H1 (cell line): ENCODE data around the gene USH2A. TPM values are rescaled to one million over a fixed set of nuclear protein-coding genes. Genes with fewer than 3 reads are reported as not detected.

Experiments
- CTCF ChIA-PET: fragments of 300-600 bp; sonication (Branson Sonifier 250); formaldehyde crosslinking; loops from one replicate; lab custom pipeline; 2021; ENCODE audit not compliant: partially characterized antibody; lab: Charles Lee
- POLR2A ChIA-PET: fragments of 300-600 bp; sonication (Branson Sonifier 250); formaldehyde crosslinking; loops from one replicate; lab custom pipeline; 2021; ENCODE audit warnings: inconsistent platforms; ENCODE audit not compliant: partially characterized antibody; lab: Charles Lee
- DNase-seq, 2 experiments: peaks; one replicate each; pipeline versions ENCODE4 v3.0.0 to v3.0.0-alpha.2; 2010 to 2022; ENCODE audit warnings: low spot score in 2 of 2, low read depth in 1 of 2, mixed read lengths in 1 of 2
- FAIRE-seq: peaks from 2 replicates; lab custom pipeline; 2011; peaks lifted over from hg19 to GRCh38; lab: Jason Lieb, UNC
- H2AFZ ChIP-seq: 2 replicates; pipeline ENCODE4 v1.8.1; 2012; ENCODE audit warnings: low read length, inconsistent platforms
- H2AK5ac ChIP-seq: 2 replicates; pipeline ENCODE4 v1.6.1; 2013; ENCODE audit warnings: low read depth, low read length
- H2BK120ac ChIP-seq: replicated peaks from 2 replicates; pipeline ENCODE3; 2013; ENCODE audit warnings: low read depth, low read length, inconsistent platforms
- H2BK12ac ChIP-seq: 2 replicates; pipeline ENCODE4 v1.6.1; 2013; ENCODE audit warnings: low read depth, low read length
- H2BK15ac ChIP-seq: 2 replicates; pipeline ENCODE4 v1.6.1; 2013; ENCODE audit warnings: low read length
- H2BK20ac ChIP-seq: 2 replicates; pipeline ENCODE4 v1.6.1; 2013; ENCODE audit warnings: low read length
- H2BK5ac ChIP-seq: 2 replicates; pipeline ENCODE4 v1.6.1; 2013; ENCODE audit warnings: low read depth, low read length
- H3K14ac ChIP-seq: 2 replicates; pipeline ENCODE4 v1.6.1; 2013; ENCODE audit warnings: inconsistent platforms; ENCODE audit not compliant: insufficient read length
- H3K18ac ChIP-seq: 2 replicates; pipeline ENCODE4 v1.6.1; 2013; ENCODE audit warnings: low read length; ENCODE audit errors: extremely low read depth
- H3K23ac ChIP-seq: 2 replicates; pipeline ENCODE4 v1.6.1; 2013; ENCODE audit warnings: inconsistent platforms; ENCODE audit not compliant: insufficient read length
- H3K23me2 ChIP-seq: 2 replicates; pipeline ENCODE4 v1.6.1; 2013; ENCODE audit warnings: low read depth, low read length
- H3K27ac ChIP-seq: 2 replicates; pipeline ENCODE4 v1.6.1; 2011; ENCODE audit warnings: low read depth, low read length, inconsistent platforms
- H3K27me3 ChIP-seq, 4 experiments: replicated peaks in 1 of 4; 1 replicate in 1 of 4; 2 replicates in 3 of 4; pipeline versions ENCODE4 v1.6.1 to v1.8.1; 2011 to 2013; ENCODE audit warnings: low read length in 3 of 4, mild to moderate bottlenecking in 3 of 4, inconsistent platforms in 2 of 4, mixed read lengths in 2 of 4, moderate library complexity in 1 of 4; ENCODE audit not compliant: control insufficient read depth in 3 of 4, insufficient read depth in 3 of 4; ENCODE audit errors: extremely low read depth in 1 of 4
- H3K36me3 ChIP-seq, 4 experiments: 2 replicates each; pipeline versions ENCODE4 v1.6.1 to v1.8.1; 2011 to 2013; ENCODE audit warnings: mild to moderate bottlenecking in 4 of 4, low read length in 3 of 4, moderate library complexity in 2 of 4, control low read depth in 1 of 4, inconsistent platforms in 1 of 4; ENCODE audit not compliant: insufficient read depth in 4 of 4, control insufficient read depth in 2 of 4
- H3K4ac ChIP-seq: replicated peaks from 2 replicates; pipeline ENCODE3; 2013; ENCODE audit warnings: low read length, low read depth, mixed read lengths, inconsistent platforms; ENCODE audit not compliant: insufficient read length
- H3K4me1 ChIP-seq, 4 experiments: replicated peaks in 1 of 4; 1 replicate in 1 of 4; 2 replicates in 3 of 4; pipeline versions ENCODE4 v1.6.1 to v1.8.1; 2011 to 2013; ENCODE audit warnings: low read length in 3 of 4, inconsistent platforms in 2 of 4, mixed read lengths in 1 of 4; ENCODE audit not compliant: insufficient read depth in 4 of 4, control insufficient read depth in 3 of 4
- H3K4me2 ChIP-seq, 2 experiments: 2 replicates each; pipeline versions ENCODE4 v1.6.1 to v1.8.1; 2011 to 2013; ENCODE audit warnings: low read depth in 2 of 2, low read length in 2 of 2, control low read depth in 1 of 2, inconsistent platforms in 1 of 2, mild to moderate bottlenecking in 1 of 2; ENCODE audit not compliant: insufficient read depth in 1 of 2
- H3K4me3 ChIP-seq, 4 experiments: fragments of 200-600, 300-600 bp in 1 of 4; sonication (generic), shearing (Covaris generic), sonication (Bioruptor Twin) in 1 of 4; 2 replicates each; pipeline versions ENCODE4 v1.5.1 to v1.8.1; 2011 to 2016; ENCODE audit warnings: low read length in 4 of 4, low read depth in 3 of 4, control low read depth in 2 of 4, inconsistent platforms in 2 of 4, mild to moderate bottlenecking in 2 of 4, mixed read lengths in 1 of 4, moderate library complexity in 1 of 4; ENCODE audit not compliant: insufficient read depth in 2 of 4; ENCODE audit errors: extremely low read depth in 1 of 4
- H3K56ac ChIP-seq: replicated peaks from 2 replicates; pipeline ENCODE3; 2013; ENCODE audit warnings: low read depth, mild to moderate bottlenecking, mixed read lengths, low read length, inconsistent platforms; ENCODE audit not compliant: insufficient read length
- H3K79me1 ChIP-seq: 2 replicates; pipeline ENCODE4 v1.6.1; 2013; ENCODE audit warnings: low read depth, low read length, control low read depth
- H3K79me2 ChIP-seq, 2 experiments: 2 replicates each; pipeline versions ENCODE4 v1.6.1 to v1.8.1; 2012 to 2013; ENCODE audit warnings: low read length in 2 of 2, mild to moderate bottlenecking in 2 of 2, inconsistent platforms in 1 of 2; ENCODE audit not compliant: insufficient read depth in 2 of 2, control insufficient read depth in 1 of 2
- H3K9ac ChIP-seq, 4 experiments: replicated peaks in 1 of 4; 1 replicate in 1 of 4; 2 replicates in 3 of 4; pipeline versions ENCODE4 v1.6.1 to v1.8.1; 2011 to 2013; ENCODE audit warnings: low read depth in 3 of 4, low read length in 3 of 4, control low read depth in 2 of 4, mild to moderate bottlenecking in 2 of 4, moderate library complexity in 2 of 4, inconsistent platforms in 1 of 4; ENCODE audit errors: extremely low read depth in 1 of 4
- H3K9me3 ChIP-seq, 2 experiments: 2 replicates each; pipeline versions ENCODE4 v1.6.1 to v1.8.1; 2012 to 2013; ENCODE audit warnings: mild to moderate bottlenecking in 2 of 2, moderate library complexity in 2 of 2, control low read depth in 1 of 2, inconsistent platforms in 1 of 2, low read depth in 1 of 2, low read length in 1 of 2, mixed read lengths in 1 of 2; ENCODE audit not compliant: insufficient read depth in 2 of 2
- H4K20me1 ChIP-seq, 2 experiments: replicated peaks in 1 of 2; 2 replicates each; pipeline versions ENCODE3 to v1.8.1; 2011 to 2013; ENCODE audit warnings: inconsistent platforms in 2 of 2, low read length in 2 of 2, mild to moderate bottlenecking in 1 of 2; ENCODE audit not compliant: insufficient read depth in 2 of 2, control insufficient read depth in 1 of 2
- H4K5ac ChIP-seq: 2 replicates; pipeline ENCODE4 v1.6.1; 2013; ENCODE audit warnings: low read length, low read depth, mixed read lengths, inconsistent platforms; ENCODE audit not compliant: insufficient read length
- H4K8ac ChIP-seq: 2 replicates; pipeline ENCODE4 v1.8.0; 2013; ENCODE audit warnings: mild to moderate bottlenecking, moderate library complexity, low read length, inconsistent platforms; ENCODE audit not compliant: insufficient read depth; ENCODE audit errors: extremely low read depth
- H4K91ac ChIP-seq: replicated peaks from 2 replicates; pipeline ENCODE3; 2013; ENCODE audit warnings: low read length, mixed read lengths, inconsistent platforms; ENCODE audit not compliant: insufficient read length
- BACH1 ChIP-seq: IDR thresholded peaks from 2 replicates; pipeline ENCODE4 v1.6.1; 2012; ENCODE audit warnings: low read length, improper control_type of control experiment
- CHD1 ChIP-seq: IDR thresholded peaks from 2 replicates; pipeline ENCODE4 v1.6.1; 2012; ENCODE audit warnings: low read depth, low read length, improper control_type of control experiment
- CREB1 ChIP-seq: IDR thresholded peaks from 2 replicates; pipeline ENCODE4 v1.6.1; 2012; ENCODE audit warnings: inconsistent platforms
- EGR1 ChIP-seq: IDR thresholded peaks from 2 replicates; pipeline ENCODE4 v1.6.1; 2011; ENCODE audit warnings: low read depth, low read length, borderline replicate concordance
- HDAC6 ChIP-seq: IDR thresholded peaks from one replicate; pipeline ENCODE4 v1.7.1; 2012; ENCODE audit warnings: low read depth, mild to moderate bottlenecking, inconsistent platforms, low read length, moderate library complexity
- NANOG ChIP-seq: IDR thresholded peaks from 2 replicates; pipeline ENCODE4 v1.6.1; 2011; ENCODE audit warnings: low read length, low read depth, mild to moderate bottlenecking, inconsistent platforms; ENCODE audit not compliant: insufficient read depth, poor library complexity, severe bottlenecking
- NRF1 ChIP-seq: IDR thresholded peaks from 2 replicates; pipeline ENCODE4 v1.6.1; 2011; ENCODE audit warnings: mild to moderate bottlenecking, low read depth, low read length, improper control_type of control experiment
- RBBP5 ChIP-seq: IDR thresholded peaks from 2 replicates; pipeline ENCODE4 v1.7.1; 2012; ENCODE audit warnings: low read depth, mild to moderate bottlenecking, inconsistent platforms, low read length, moderate library complexity, borderline replicate concordance
- RFX5 ChIP-seq: IDR thresholded peaks from 2 replicates; pipeline ENCODE4 v1.6.1; 2011; ENCODE audit warnings: low read depth, low read length, improper control_type of control experiment, borderline replicate concordance
- SAP30 ChIP-seq: fragments of 300-600 bp; sonication (generic); IDR thresholded peaks from 2 replicates; pipeline ENCODE4 v1.7.1; 2012; ENCODE audit warnings: low read length, moderate library complexity, mild to moderate bottlenecking, inconsistent platforms; ENCODE audit not compliant: insufficient read depth, insufficient replicate concordance
- SP4 ChIP-seq: IDR thresholded peaks from 2 replicates; pipeline ENCODE4 v1.6.1; 2012; ENCODE audit warnings: low read length, inconsistent platforms
- TAF1 ChIP-seq: IDR thresholded peaks from 2 replicates; pipeline ENCODE4 v1.6.1; 2011; ENCODE audit warnings: mild to moderate bottlenecking, low read depth, low read length
- WGBS, 2 experiments: shearing (Covaris generic) in 1 of 2; methylation state at CpG; one replicate each; pipeline versions ENCODE4 v1.1.6 to v1.1.7; 2013 to 2015; ENCODE audit warnings: low lambda C conversion rate in 2 of 2, mixed read lengths in 2 of 2, inconsistent platforms in 1 of 2, low coverage in 1 of 2, missing lambda C conversion rate in 1 of 2; ENCODE audit not compliant: insufficient replicate concordance in 2 of 2, insufficient coverage in 1 of 2, insufficient read length in 1 of 2; ENCODE audit errors: extremely low coverage in 1 of 2, missing lambda C conversion rate in 1 of 2; 5-methylcytosine and 5-hydroxymethylcytosine counted together
- polyA plus RNA-seq, 7 experiments: library from polyadenylated mRNA; depleted of rRNA in 3 of 7; stranded (reverse) in 5 of 7; unstranded in 2 of 7; fragments of >200 nt in 5 of 7; fragments of 200-250 nt in 2 of 7; gene quantifications; 1 replicate in 5 of 7; 2 replicates in 1 of 7; 4 replicates in 1 of 7; pipeline versions ENCODE4 v1.2.1 to v1.2.3, GENCODE V29; 2011 to 2013; ENCODE audit warnings: missing spikeins in 2 of 7, mixed read lengths in 2 of 7
- total RNA-seq: library from RNA; stranded (reverse); fragmentation: NEBNext Ultra II Directional; extraction: Animal tissue kit (Norgen Biotek cat#: 25700); gene quantifications from 2 replicates; pipeline ENCODE4 v1.2.1, GENCODE V29; 2021

The USH2A gene
- total and polyA plus RNA-seq, 2 of the 8 experiments (the other 6 are each of a cell fraction or from before 2014, with no cell fraction given): 0.02 to 0.17 TPM

- CTCF ChIA-PET: interaction anchor here (1.0 kb wide), 1 partner anchor 30 kb away, joined by 3 read pairs; no protein-coding TSS in a partner anchor
- POLR2A ChIA-PET: no interaction called here
- TF ChIP-seq SP4 (no peak), BACH1 (no peak), SAP30 (no peak), EGR1 (no peak), TAF1 (no peak), CHD1 (no peak), RFX5 (no peak), CREB1 (no peak), RBBP5 (no peak), NRF1 (no peak), NANOG (no peak), HDAC6 (no peak)
Measured at GRCh38 chr1:216205176-216205575, 218.1 kb downstream of the USH2A start.

More at GRCh38 chr1:216205176-216205575, 218.1 kb downstream of the USH2A start:
- Histone ChIP-seq H3K14ac (no peak overlapping the region), H3K56ac (no peak overlapping the region), H2BK20ac (no peak overlapping the region), H3K4me3 (no peak overlapping the region), H3K23me2 (no peaks in the 10 kb centered on the region), H2BK12ac (no peak overlapping the region), H3K79me2 (no peaks in the 10 kb centered on the region), H4K91ac (no peak overlapping the region), H3K9me3 (no peaks in the 10 kb centered on the region), H3K27ac (no peak overlapping the region), H4K20me1 (no peaks in the 10 kb centered on the region), H2AFZ (no peak overlapping the region), H3K4me2 (no peak overlapping the region), H2BK5ac (no peak overlapping the region), H3K4me1 (no peaks in the 10 kb centered on the region), H3K9ac (no peak overlapping the region), H2BK120ac (no peak overlapping the region), H4K5ac (no peak overlapping the region), H3K4ac (no peak overlapping the region), H3K18ac (no peak overlapping the region), H4K8ac (no peak overlapping the region), H3K79me1 (no peaks in the 10 kb centered on the region), H3K36me3 (no peaks in the 10 kb centered on the region), H3K23ac (no peak overlapping the region), H3K27me3 (no peaks in the 10 kb centered on the region), H2BK15ac (no peak overlapping the region), H2AK5ac (no peak overlapping the region)
- 89% methylated on average over 1 of the region's 1 CpG; no CpG with 5 or more reads in 1 of the 2 experiments for WGBS, 2 experiments
- DNase-seq (no peak), FAIRE-seq (no peak)
